ENCODE results near the gene ARHGAP18. TPM values are rescaled to one million over a fixed set of nuclear protein-coding genes. Genes with fewer than 3 reads are reported as not detected.

Gene ARHGAP18
- total RNA-seq, 1 experiment from 2014 or later: 2.4 TPM

GRCh38 chr6:129679758-129680157, 30.2 kb downstream of the ARHGAP18 start:
- H3K36me3 Mint-ChIP-seq (ENCODE audit: insufficient read depth in 1 of 3, low read depth in 3 of 3): no peaks in the 10 kb centered on the region
- no peaks in the 10 kb centered on the region for H3K9me3 ChIP-seq (ENCODE audit: control insufficient read depth, low read depth, low read length)
- H3K27me3 Mint-ChIP-seq (ENCODE audit: low read depth): no peaks in the 10 kb centered on the region
- WGBS (ENCODE audit: extremely low coverage, insufficient read length, low lambda C conversion rate): no CpG with 5 or more reads among the region's 3 CpGs
- no peak overlapping the region for H2BK12ac ChIP-seq (ENCODE audit: insufficient read length, low read depth, low read length)
- H3K27ac Mint-ChIP-seq: 0 out of 7 replicates have a peak overlapping the region, but pooled peaks of 1 of the 3 experiments have one; percentile 58
- H3K56ac ChIP-seq (ENCODE audit: insufficient read length, low read depth, low read length): no peak overlapping the region
- H3K4me2 ChIP-seq (ENCODE audit: insufficient read depth, insufficient read length, low read length): no peak overlapping the region
- no peak overlapping the region for H3K4ac ChIP-seq (ENCODE audit: low read depth, low read length)
- H3K27ac ChIP-seq (ENCODE audit: insufficient read length, low read depth, low read length): no peak overlapping the region
- no peak overlapping the region for H2AK5ac ChIP-seq (ENCODE audit: insufficient read length, low read length)
- no peak overlapping the region for H3K14ac ChIP-seq (ENCODE audit: insufficient read depth, low read length)
- H3K23me2 ChIP-seq (ENCODE audit: insufficient read length, low read depth, low read length, poor library complexity, severe bottlenecking): no peaks in the 10 kb centered on the region
- H4K5ac ChIP-seq (ENCODE audit: insufficient read length, low read depth, low read length): no peak overlapping the region
- no peak overlapping the region for H4K8ac ChIP-seq (replicated peaks; ENCODE audit: insufficient read length, low read depth, low read length)
- H2BK20ac ChIP-seq (ENCODE audit: low read depth, low read length, poor library complexity, severe bottlenecking): no peak overlapping the region
- peaks cover 9% of the 10 kb centered on the region in 2 experiments for H3K4me1 Mint-ChIP-seq
- no peak for DNase-seq
- H3K27me3 ChIP-seq (ENCODE audit: insufficient read depth, low read length): no peaks in the 10 kb centered on the region
- H3K4me3 Mint-ChIP-seq: no peak overlapping the region
- H3K79me2 ChIP-seq (ENCODE audit: insufficient read depth, low read length): no peaks in the 10 kb centered on the region
- H3K79me1 ChIP-seq (ENCODE audit: insufficient read depth, low read depth, low read length, poor library complexity, severe bottlenecking): no peaks in the 10 kb centered on the region
- H3K9ac ChIP-seq (ENCODE audit: extremely low read depth, insufficient read length, low read length): no peak overlapping the region
- no peak overlapping the region for H2BK5ac ChIP-seq (ENCODE audit: insufficient read length, low read length)
- no peak overlapping the region for H2BK120ac ChIP-seq (ENCODE audit: low read depth, low read length, poor library complexity, severe bottlenecking)
- no peak overlapping the region for H3T11ph ChIP-seq (ENCODE audit: low read length)
- no peak overlapping the region for H4K91ac ChIP-seq (ENCODE audit: insufficient read length, low read depth, low read length)
- H3K9me3 Mint-ChIP-seq: no peaks in the 10 kb centered on the region
- no peak overlapping the region for H2BK15ac ChIP-seq (ENCODE audit: low read depth, low read length)
- H2AFZ ChIP-seq (ENCODE audit: low read length): no peak overlapping the region
- H3K23ac ChIP-seq (ENCODE audit: insufficient read length, low read depth, low read length): no peak overlapping the region
- no peak overlapping the region for H3K18ac ChIP-seq (ENCODE audit: insufficient read length, low read depth, low read length)
- H3K4me1 ChIP-seq (ENCODE audit: insufficient read depth, low read length): no peaks in the 10 kb centered on the region; the same call in 1 of the 2 replicates
- TF ChIP-seq, protein P1, sequence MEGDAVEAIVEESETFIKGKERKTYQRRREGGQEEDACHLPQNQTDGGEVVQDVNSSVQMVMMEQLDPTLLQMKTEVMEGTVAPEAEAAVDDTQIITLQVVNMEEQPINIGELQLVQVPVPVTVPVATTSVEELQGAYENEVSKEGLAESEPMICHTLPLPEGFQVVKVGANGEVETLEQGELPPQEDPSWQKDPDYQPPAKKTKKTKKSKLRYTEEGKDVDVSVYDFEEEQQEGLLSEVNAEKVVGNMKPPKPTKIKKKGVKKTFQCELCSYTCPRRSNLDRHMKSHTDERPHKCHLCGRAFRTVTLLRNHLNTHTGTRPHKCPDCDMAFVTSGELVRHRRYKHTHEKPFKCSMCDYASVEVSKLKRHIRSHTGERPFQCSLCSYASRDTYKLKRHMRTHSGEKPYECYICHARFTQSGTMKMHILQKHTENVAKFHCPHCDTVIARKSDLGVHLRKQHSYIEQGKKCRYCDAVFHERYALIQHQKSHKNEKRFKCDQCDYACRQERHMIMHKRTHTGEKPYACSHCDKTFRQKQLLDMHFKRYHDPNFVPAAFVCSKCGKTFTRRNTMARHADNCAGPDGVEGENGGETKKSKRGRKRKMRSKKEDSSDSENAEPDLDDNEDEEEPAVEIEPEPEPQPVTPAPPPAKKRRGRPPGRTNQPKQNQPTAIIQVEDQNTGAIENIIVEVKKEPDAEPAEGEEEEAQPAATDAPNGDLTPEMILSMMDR (conservative IDR thresholded peaks at IDR 0.05): no peak
- H4K20me1 ChIP-seq (ENCODE audit: control insufficient read depth, insufficient read depth, insufficient read length): no peaks in the 10 kb centered on the region
